Testis (tissue), 3 donors: ENCODE measurements around the gene ENKD1. TPM values are rescaled to one million over a fixed set of nuclear protein-coding genes. Genes with fewer than 3 reads are reported as not detected.

ENCODE experiments used
- DNase-seq: peaks from one replicate; pipeline ENCODE4 v3.0.0-alpha.2; 2019
- H3K27ac ChIP-seq, 2 donors: fragments of 200-600 bp; sonication (generic); one replicate each; pipeline ENCODE4 v1.5.1; 2019
- H3K27me3 ChIP-seq: fragments of 200-600 bp; sonication (generic); one replicate; pipeline ENCODE4 v1.5.1; 2019
- H3K36me3 ChIP-seq: fragments of 200-600 bp; sonication (generic); one replicate; pipeline ENCODE4 v1.5.1; 2017; ENCODE audit warnings: low read depth; ENCODE audit errors: missing control alignments
- H3K4me1 ChIP-seq: fragments of 200-600 bp; sonication (generic); one replicate; pipeline ENCODE4 v1.5.1; 2019
- H3K4me3 ChIP-seq, 2 donors: fragments of 200-600 bp; sonication (generic); one replicate each; pipeline ENCODE4 v1.5.1; 2017 to 2019
- H3K9me3 ChIP-seq: fragments of 200-600 bp; sonication (generic); one replicate; pipeline ENCODE4 v1.5.1; 2017
- CTCF ChIP-seq, 3 experiments: fragments of 450-650 bp in 2 of 3; fragments of 200-600 bp in 1 of 3; sonication (generic) in 1 of 3; IDR thresholded peaks; one replicate each; pipeline ENCODE4 v1.5.1; 2016 to 2019; ENCODE audit warnings: antibody characterized with exemption in 3 of 3, mild to moderate bottlenecking in 2 of 3, moderate library complexity in 1 of 3
- POLR2A ChIP-seq: fragments of 450-650 bp; IDR thresholded peaks from one replicate; pipeline ENCODE4 v1.6.1; 2017; ENCODE audit warnings: antibody characterized with exemption, mild to moderate bottlenecking, moderate library complexity
- WGBS, 2 donors: methylation state at CpG; one replicate each; pipeline ENCODE4 v1.1.5; 2018; 5-methylcytosine and 5-hydroxymethylcytosine counted together
- intact Hi-C: fragments of 100-400 bp; cut with DNase I; formaldehyde crosslinking; loops from one replicate; pipeline ENCODE4 v1.15.1; 2023; ENCODE audit warnings: low total_unique reads
- polyA plus RNA-seq: library from polyadenylated mRNA; stranded (reverse); fragments of 350-450 nt; fragmentation: Illumina TruSeq; extraction: RNeasy Lipid Tissue Mini Kit (QIAGEN cat#74804); gene quantifications from one replicate; pipeline ENCODE4 v1.2.3, GENCODE V29; 2014; ENCODE audit warnings: low read depth, low replicate concordance; ENCODE audit not compliant: insufficient read depth
- total RNA-seq, 2 donors: library from RNA; depleted of rRNA; stranded (reverse); fragments of >200 nt; gene quantifications; one replicate each; pipeline ENCODE4 v1.2.3, GENCODE V29; 2016

Gene ENKD1
- total and polyA plus RNA-seq, 3 donors from 2014 or later = 37.7 to 53.3 (median 47.5) TPM

GRCh38 chr16:67665598-67665997 is 952 bp downstream of the ENKD1 start:
- no peaks in the 10 kb centered on the region for H3K9me3 ChIP-seq
- TF ChIP-seq CTCF (IDR thresholded peaks at IDR 0.05) (no peak), POLR2A (no peak)
- intact Hi-C loops = no loop called here
- no peak overlapping the region for H3K27ac ChIP-seq
- H3K36me3 ChIP-seq = no peaks in the 10 kb centered on the region
- no peaks in the 10 kb centered on the region for H3K27me3 ChIP-seq
- peaks cover 17% of the 10 kb centered on the region for H3K4me1 ChIP-seq
- WGBS, 2 donors = 62 to 68% methylated on average over 5 of the region's 5 CpGs
- DNase-seq = no peak
- peak overlapping the region; percentile 67 to 70 for H3K4me3 ChIP-seq

- Histone ChIP-seq H3K4me3 (no peak overlapping the region), H3K4me1 (peaks cover 17% of the 10 kb centered on the region), H3K36me3 (no peaks in the 10 kb centered on the region), H3K9me3 (no peaks in the 10 kb centered on the region), H3K27ac (no peak overlapping the region), H3K27me3 (no peaks in the 10 kb centered on the region)
- TF ChIP-seq POLR2A (no peak), CTCF (IDR thresholded peaks at IDR 0.05) (no peak)
- DNase-seq = no peak
- intact Hi-C loops = no loop called here
- WGBS, 2 donors = 95 to 96% methylated on average over 7 of the region's 7 CpGs
These were observed 1.7 kb downstream of the ENKD1 start for GRCh38 chr16:67664871-67665270.

- TF ChIP-seq POLR2A = no peak
- no peak for TF ChIP-seq CTCF (IDR thresholded peaks at IDR 0.05)
- Histone ChIP-seq H3K9me3 (no peaks in the 10 kb centered on the region), H3K27ac (no peak overlapping the region), H3K4me1 (peaks cover 22% of the 10 kb centered on the region), H3K4me3 (no peak overlapping the region), H3K36me3 (no peaks in the 10 kb centered on the region), H3K27me3 (no peaks in the 10 kb centered on the region)
- no peak for DNase-seq
- WGBS, 2 donors = 79 to 84% methylated on average over 4 of the region's 4 CpGs
- intact Hi-C loops = no loop called here
These were observed 2.3 kb downstream of the ENKD1 start for GRCh38 chr16:67664258-67664657.

- Histone ChIP-seq H3K36me3 (no peaks in the 10 kb centered on the region), H3K4me1 (peaks cover 25% of the 10 kb centered on the region), H3K9me3 (no peaks in the 10 kb centered on the region), H3K4me3 (no peak overlapping the region), H3K27me3 (no peaks in the 10 kb centered on the region), H3K27ac (no peak overlapping the region)
- intact Hi-C loops = no loop called here
- no peak for DNase-seq
- TF ChIP-seq CTCF (IDR thresholded peaks at IDR 0.05) = no peak
- no peak for TF ChIP-seq POLR2A
- 67 to 92% methylated on average over 4 to 6 of the region's 6 CpGs for WGBS, 2 donors
These were observed 2.7 kb downstream of the ENKD1 start for GRCh38 chr16:67663877-67664222.

- Histone ChIP-seq H3K27ac (no peak overlapping the region), H3K27me3 (no peaks in the 10 kb centered on the region), H3K4me1 (peaks cover 25% of the 10 kb centered on the region), H3K36me3 (no peaks in the 10 kb centered on the region), H3K9me3 (no peaks in the 10 kb centered on the region), H3K4me3 (no peak overlapping the region)
- intact Hi-C loops = no loop called here
- no peak for DNase-seq
- TF ChIP-seq POLR2A (no peak), CTCF (IDR thresholded peaks at IDR 0.05) (no peak)
- 83 to 86% methylated on average over 12 to 25 of the region's 25 CpGs for WGBS, 2 donors
These were observed 3.2 kb downstream of the ENKD1 start for GRCh38 chr16:67663151-67663876.
